Ishikawa (cell line): ENCODE results near the gene ACP6.

ENCODE experiments used
- CEBPB ChIP-seq: IDR thresholded peaks from 2 replicates; pipeline ENCODE4 v1.6.1; 2012
- CREB1 ChIP-seq: IDR thresholded peaks from 2 replicates; pipeline ENCODE4 v1.6.1; 2012; ENCODE audit warnings: low read depth
- EGR1 ChIP-seq: IDR thresholded peaks from 2 replicates; pipeline ENCODE4 v1.6.1; 2012
- EP300 ChIP-seq: IDR thresholded peaks from 2 replicates; pipeline ENCODE4 v1.6.1; 2012; ENCODE audit warnings: borderline replicate concordance
- FOXM1 ChIP-seq: IDR thresholded peaks from 2 replicates; pipeline ENCODE4 v1.6.1; 2012; ENCODE audit warnings: low read depth, borderline replicate concordance
- NFIC ChIP-seq: IDR thresholded peaks from 2 replicates; pipeline ENCODE4 v1.6.1; 2012
- RAD21 ChIP-seq: IDR thresholded peaks from 2 replicates; pipeline ENCODE4 v1.6.1; 2012; ENCODE audit warnings: low read depth
- TAF1 ChIP-seq: IDR thresholded peaks from 2 replicates; pipeline ENCODE4 v1.6.1; 2012; ENCODE audit warnings: low read depth, mild to moderate bottlenecking
- TCF12 ChIP-seq: IDR thresholded peaks from 2 replicates; pipeline ENCODE4 v1.6.1; 2012; ENCODE audit warnings: low read depth
- TEAD4 ChIP-seq: IDR thresholded peaks from 2 replicates; pipeline ENCODE4 v1.6.1; 2012
- YY1 ChIP-seq: IDR thresholded peaks from 2 replicates; pipeline ENCODE4 v1.6.1; 2012; ENCODE audit warnings: low read depth
- ZBTB7A ChIP-seq: IDR thresholded peaks from 2 replicates; pipeline ENCODE4 v1.6.1; 2012; ENCODE audit warnings: low read depth
- TF ChIP-seq, protein P1 (sequence below): IDR thresholded peaks from 2 replicates; pipeline ENCODE4 v1.6.1; 2012
- TF ChIP-seq, protein P2 (sequence below): IDR thresholded peaks from 2 replicates; pipeline ENCODE4 v1.6.1; 2012; ENCODE audit warnings: low read depth, mild to moderate bottlenecking
- TF ChIP-seq, protein P3 (sequence below): IDR thresholded peaks from 2 replicates; pipeline ENCODE4 v1.6.1; 2012

The ACP6 gene

GRCh38 chr1:147624011-147624410 is 46.3 kb downstream of the ACP6 start:
- no peak for TF ChIP-seq TCF12
- TF ChIP-seq CEBPB: no peak
- no peak for TF ChIP-seq TEAD4
- TF ChIP-seq YY1: no peak
- no peak for TF ChIP-seq RAD21
- no peak for TF ChIP-seq CREB1
- no peak for TF ChIP-seq EP300
- TF ChIP-seq, protein P1, sequence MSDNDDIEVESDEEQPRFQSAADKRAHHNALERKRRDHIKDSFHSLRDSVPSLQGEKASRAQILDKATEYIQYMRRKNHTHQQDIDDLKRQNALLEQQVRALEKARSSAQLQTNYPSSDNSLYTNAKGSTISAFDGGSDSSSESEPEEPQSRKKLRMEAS: no peak
- TF ChIP-seq TAF1: no peak
- TF ChIP-seq ZBTB7A: no peak

- TF ChIP-seq EP300 (no peak), CREB1 (no peak), FOXM1 (no peak)
Observed at GRCh38 chr1:147622731-147623130, 47.6 kb downstream of the ACP6 start.

GRCh38 chr1:147620543-147620942 is 49.8 kb downstream of the ACP6 start:
- TF ChIP-seq EP300 (no peak), EGR1 (no peak), YY1 (no peak)

GRCh38 chr1:147619741-147620140 is 50.6 kb downstream of the ACP6 start:
- TF ChIP-seq NFIC (no peak), CEBPB (no peak), TAF1 (no peak), CREB1 (no peak), TCF12 (no peak), YY1 (no peak), EGR1 (no peak), FOXM1 (no peak), TEAD4 (no peak), RAD21 (no peak), EP300 (no peak), ZBTB7A (no peak)
- TF ChIP-seq, protein P2, sequence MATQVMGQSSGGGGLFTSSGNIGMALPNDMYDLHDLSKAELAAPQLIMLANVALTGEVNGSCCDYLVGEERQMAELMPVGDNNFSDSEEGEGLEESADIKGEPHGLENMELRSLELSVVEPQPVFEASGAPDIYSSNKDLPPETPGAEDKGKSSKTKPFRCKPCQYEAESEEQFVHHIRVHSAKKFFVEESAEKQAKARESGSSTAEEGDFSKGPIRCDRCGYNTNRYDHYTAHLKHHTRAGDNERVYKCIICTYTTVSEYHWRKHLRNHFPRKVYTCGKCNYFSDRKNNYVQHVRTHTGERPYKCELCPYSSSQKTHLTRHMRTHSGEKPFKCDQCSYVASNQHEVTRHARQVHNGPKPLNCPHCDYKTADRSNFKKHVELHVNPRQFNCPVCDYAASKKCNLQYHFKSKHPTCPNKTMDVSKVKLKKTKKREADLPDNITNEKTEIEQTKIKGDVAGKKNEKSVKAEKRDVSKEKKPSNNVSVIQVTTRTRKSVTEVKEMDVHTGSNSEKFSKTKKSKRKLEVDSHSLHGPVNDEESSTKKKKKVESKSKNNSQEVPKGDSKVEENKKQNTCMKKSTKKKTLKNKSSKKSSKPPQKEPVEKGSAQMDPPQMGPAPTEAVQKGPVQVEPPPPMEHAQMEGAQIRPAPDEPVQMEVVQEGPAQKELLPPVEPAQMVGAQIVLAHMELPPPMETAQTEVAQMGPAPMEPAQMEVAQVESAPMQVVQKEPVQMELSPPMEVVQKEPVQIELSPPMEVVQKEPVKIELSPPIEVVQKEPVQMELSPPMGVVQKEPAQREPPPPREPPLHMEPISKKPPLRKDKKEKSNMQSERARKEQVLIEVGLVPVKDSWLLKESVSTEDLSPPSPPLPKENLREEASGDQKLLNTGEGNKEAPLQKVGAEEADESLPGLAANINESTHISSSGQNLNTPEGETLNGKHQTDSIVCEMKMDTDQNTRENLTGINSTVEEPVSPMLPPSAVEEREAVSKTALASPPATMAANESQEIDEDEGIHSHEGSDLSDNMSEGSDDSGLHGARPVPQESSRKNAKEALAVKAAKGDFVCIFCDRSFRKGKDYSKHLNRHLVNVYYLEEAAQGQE: no peak
- TF ChIP-seq, protein P1: no peak
- TF ChIP-seq, protein P3, sequence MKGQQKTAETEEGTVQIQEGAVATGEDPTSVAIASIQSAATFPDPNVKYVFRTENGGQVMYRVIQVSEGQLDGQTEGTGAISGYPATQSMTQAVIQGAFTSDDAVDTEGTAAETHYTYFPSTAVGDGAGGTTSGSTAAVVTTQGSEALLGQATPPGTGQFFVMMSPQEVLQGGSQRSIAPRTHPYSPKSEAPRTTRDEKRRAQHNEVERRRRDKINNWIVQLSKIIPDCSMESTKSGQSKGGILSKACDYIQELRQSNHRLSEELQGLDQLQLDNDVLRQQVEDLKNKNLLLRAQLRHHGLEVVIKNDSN: no peak

GRCh38 chr1:147618771-147619170 is 51.6 kb downstream of the ACP6 start:
- TF ChIP-seq NFIC (no peak), CEBPB (no peak), ZBTB7A (no peak), TCF12 (no peak), CREB1 (no peak), TEAD4 (no peak), YY1 (no peak), FOXM1 (no peak), RAD21 (no peak)
- TF ChIP-seq, protein P1: no peak
- TF ChIP-seq, protein P2: no peak
- TF ChIP-seq, protein P3: no peak

DNA sequence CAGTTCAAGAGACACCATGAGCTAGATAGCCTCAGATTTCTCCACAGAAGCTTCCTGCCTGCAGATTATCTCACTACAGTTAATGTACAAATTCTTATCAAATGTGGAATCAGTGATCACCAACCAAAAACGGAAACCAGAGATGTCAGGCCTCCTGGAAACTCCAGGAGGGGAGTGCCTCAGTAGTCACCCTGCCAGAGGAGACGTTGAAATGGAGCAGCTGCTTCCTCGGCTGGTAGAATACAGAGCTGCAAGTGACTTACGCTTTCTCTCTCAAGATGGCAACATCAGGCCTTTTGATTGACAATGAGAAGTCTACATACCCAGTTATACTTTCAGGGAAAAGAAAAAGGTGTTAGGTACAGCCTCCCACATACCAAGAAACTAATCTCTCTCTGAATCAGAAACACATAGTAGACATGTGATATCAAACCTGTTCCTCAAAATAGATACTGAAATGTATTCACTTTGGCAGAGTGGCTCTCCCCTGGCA is 52.2 kb downstream of the ACP6 start:
- TF ChIP-seq RAD21: no peak
- no peak for TF ChIP-seq CREB1
- no peak for TF ChIP-seq TCF12
- TF ChIP-seq, protein P2: no peak
- TF ChIP-seq, protein P1: no peak
- no peak for TF ChIP-seq NFIC
- TF ChIP-seq TEAD4: no peak
- no peak for TF ChIP-seq ZBTB7A
- TF ChIP-seq, protein P3: no peak
- no peak for TF ChIP-seq FOXM1
- no peak for TF ChIP-seq EGR1
- TF ChIP-seq YY1: no peak
- no peak for TF ChIP-seq CEBPB
- no peak for TF ChIP-seq EP300
- TF ChIP-seq TAF1: no peak
